ENCODE results near the gene SLC22A14.
"Not testable (repeated sequence)": the region's sequence is repeated elsewhere in the genome, so short reads cannot be mapped to it uniquely, and the experiment has no call there.

SLC22A14 gene

GRCh38 chr3:38314112-38314763 is 32.1 kb downstream of the SLC22A14 start:
- DNase-seq, result no peak

GRCh38 chr3:38314764-38315487 is 32.8 kb downstream of the SLC22A14 start:
- DNase-seq, result no peak

- no peak for DNase-seq
Observed at GRCh38 chr3:38315488-38316230, 33.6 kb downstream of the SLC22A14 start.

GRCh38 chr3:38316356-38317191 is 34.5 kb downstream of the SLC22A14 start:
- DNase-seq, result no peak

DNA sequence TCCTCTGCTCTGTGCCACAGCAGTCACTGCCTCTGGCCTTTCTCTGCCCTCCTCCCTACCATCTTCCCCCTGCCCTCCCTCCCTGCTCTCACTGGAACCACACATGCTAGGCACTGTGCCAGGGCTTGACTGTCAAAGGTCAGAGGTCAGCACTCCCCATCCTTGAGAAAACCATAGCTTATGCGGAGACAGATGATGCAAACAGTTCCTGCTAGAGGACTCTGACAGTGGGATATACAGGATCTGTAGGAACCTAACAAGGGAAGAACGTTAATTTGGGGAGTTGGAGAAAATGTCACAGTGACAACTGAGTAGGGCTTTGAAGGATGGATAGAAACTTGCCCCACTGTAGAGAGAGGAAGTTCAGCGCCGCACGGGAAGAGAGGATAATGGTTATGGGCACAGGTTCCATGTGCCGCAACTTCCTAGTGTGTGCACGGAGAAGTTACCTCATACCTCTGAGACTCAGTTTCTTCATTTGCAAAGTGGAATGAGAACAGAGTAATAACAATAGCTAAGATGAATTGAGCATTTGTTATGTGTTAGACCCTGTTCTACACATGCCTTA is 35.2 kb downstream of the SLC22A14 start:
- DNase-seq, result no peak

DNA sequence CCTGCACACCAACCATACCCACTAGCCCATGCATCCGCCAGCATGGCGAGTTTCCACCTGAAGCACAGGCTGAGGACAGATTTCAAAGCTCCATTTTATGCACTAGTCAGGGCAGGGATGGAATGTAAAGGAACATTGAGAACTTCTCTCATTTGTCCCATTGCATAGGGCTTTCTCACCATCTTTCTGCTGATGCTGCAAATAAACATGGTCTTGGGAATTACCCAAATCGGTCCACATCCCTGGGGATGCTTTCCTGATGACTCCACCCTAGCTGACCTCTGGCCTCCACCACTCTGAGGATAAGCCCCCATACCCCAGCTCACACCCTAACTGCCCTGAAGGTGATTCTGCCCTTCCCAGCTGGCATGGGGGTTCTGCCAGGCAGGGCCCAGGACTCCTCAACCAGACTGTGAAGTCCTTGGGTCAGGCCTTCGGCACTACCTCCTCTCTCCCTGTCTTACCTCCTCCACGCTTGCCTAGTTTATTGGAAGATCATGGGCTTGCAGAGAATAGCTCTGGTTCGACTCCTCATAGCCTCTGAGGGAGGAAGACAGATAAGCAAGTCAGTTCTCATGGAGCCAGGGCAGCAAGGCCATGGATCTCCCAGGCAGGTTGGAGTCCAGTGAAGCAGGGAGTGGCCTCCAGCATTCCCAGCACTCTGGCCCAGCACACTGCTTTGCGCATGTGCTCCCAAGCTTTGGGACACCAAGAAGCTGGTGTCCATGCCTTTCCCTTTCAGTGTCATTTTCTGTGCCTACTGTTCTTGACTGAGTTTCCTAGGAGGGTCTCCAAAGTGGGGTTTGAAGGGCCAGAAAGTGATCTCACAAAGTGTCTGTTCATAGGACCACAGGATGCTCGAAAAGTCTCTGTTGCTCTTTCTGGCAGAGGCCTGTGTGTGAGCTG is 36.9 kb downstream of the SLC22A14 start:
- no peak for DNase-seq

DNA sequence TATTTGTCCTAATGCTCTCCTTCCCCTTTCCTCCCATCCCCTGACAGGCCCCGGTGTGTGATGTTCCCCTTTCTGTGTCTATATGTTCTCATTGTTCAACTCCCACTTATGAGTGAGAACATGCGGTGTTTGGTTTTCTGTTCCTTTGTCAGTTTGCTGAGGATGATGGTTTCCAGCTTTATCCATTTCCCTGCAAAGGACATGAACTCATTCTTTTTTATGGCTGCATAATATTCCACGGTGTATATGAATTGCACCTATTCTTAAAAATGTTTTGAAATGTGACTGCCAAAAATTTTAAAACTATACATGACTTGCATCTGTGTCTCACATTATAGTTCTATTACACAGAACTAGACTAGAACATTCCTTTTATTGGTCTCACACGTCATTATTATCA is 38.5 kb downstream of the SLC22A14 start:
- DNase-seq, result not testable (repeated sequence)

- no peak for DNase-seq
Observed at GRCh38 chr3:38323060-38323459, 41.0 kb downstream of the SLC22A14 start.

DNA sequence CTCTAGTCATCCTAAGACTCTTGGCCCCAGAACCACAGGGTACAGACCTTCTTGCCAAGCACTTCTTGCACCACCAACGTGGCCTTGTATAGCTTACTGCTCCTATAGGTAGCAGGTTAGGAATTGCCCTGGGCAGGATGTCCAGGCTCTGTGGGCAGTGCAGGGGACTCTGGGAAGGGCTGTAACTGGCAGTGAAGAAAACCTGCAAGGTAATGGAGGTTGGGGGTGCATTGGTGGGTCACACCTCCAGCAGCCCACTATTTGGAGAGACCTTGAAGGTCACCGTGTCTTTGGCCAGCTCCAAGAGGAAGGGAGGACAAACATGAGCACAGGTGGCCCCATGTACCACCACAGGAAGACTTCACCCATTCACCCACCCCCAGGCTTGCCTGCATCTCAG is 43.2 kb downstream of the SLC22A14 start:
- DNase-seq, result no peak

GRCh38 chr3:38327335-38328009 is 45.4 kb downstream of the SLC22A14 start:
- no peak for DNase-seq

GRCh38 chr3:38331257-38332022 is 49.3 kb downstream of the SLC22A14 start:
- no peak for DNase-seq

DNA sequence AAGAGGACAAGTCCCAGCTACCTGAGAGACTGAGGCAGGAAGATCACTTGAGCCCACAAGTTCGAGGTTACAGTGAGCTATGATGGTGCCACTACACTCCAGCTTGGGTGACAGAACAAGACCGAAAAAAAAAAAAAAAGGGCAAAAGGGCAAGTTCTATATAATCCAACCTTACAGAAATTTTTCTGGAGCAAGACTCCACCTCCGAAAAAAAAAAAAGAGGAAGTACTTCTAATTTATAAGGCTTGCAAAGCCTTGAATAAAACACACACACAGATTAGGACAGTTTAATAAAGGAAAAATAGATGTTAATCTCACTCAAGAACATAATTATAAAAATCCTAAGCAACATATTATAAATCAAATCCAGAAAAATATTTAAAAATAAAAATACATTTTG is 50.1 kb downstream of the SLC22A14 start:
- no peak for DNase-seq

GRCh38 chr3:38334142-38335055 is 52.3 kb downstream of the SLC22A14 start:
- DNase-seq, result no peak

GRCh38 chr3:38335263-38335662 is 53.2 kb downstream of the SLC22A14 start:
- DNase-seq, result no peak

GRCh38 chr3:38337703-38338102 is 55.6 kb downstream of the SLC22A14 start:
- DNase-seq, result no peak

GRCh38 chr3:38343797-38344594 is 61.9 kb downstream of the SLC22A14 start:
- DNase-seq, result no peak

GRCh38 chr3:38345879-38346586 is 63.9 kb downstream of the SLC22A14 start:
- no peak for DNase-seq

Measured in activated gamma-delta T cell (primary cell).